Measurements from ENCODE around the gene NSUN2.
"Not testable (repeated sequence)": the region's sequence is repeated elsewhere in the genome, so short reads cannot be mapped to it uniquely, and the experiment has no call there.

NSUN2 gene

DNA sequence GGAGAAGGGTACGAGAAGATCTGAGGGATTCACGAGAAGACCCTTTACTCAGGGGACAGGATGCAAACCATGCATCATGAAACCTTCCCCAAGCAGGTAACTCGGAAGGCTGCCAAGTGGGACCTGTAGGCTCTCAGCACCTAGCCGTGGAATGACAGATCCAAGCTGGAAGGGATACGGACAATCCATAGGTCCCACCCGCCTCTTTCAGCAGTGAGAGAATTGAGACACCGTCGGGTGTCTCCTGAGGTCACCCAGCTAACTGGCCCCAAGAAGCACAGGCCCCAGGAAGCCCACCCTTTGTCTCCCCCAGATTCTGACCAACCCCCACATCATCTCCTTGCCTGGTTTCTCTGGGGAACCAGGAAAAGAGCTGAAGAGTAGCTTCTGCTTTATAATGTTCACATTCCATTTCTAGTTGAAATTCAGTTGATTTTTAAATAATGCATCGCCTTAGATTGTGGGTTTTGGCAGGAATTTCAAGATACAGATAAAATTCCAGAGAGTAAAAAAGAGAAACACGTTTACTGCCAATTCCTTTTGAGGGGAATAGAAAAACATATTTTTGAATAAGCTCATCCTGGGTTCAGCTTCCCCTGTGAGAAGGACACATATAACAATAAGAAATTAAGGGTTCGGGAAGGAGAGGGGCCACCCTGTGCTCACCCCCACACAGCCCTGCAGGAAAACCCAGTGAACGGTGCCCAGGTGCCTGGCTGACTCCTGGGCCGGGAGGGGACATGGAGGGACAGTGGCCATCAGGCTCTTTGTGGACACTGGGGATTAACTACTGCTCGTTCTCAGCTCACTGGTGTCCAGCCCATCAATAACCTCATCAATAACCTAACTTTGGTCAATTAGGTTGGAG is 51.1 kb downstream of the NSUN2 start:
- DNase-seq = no peak

DNA sequence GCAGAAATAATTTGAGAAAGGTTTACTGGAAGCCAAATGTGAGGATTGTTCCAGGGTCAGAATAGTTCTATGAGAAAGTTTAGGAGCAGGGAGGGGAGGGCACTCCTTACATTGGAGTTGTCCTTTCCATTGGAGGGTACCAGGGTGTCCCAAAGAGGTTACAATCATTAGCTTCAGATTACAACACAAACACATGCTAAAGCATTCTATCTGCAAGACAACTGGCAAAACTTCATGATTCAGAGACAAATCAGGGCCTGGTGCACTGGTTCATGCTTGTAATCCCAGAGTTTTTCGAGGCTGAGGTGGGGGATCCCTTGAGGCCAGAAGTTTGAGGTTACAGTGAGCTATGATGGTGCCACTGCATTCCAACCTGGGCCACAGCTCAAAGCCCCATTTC is 51.8 kb downstream of the NSUN2 start:
- DNase-seq = no peak

DNA sequence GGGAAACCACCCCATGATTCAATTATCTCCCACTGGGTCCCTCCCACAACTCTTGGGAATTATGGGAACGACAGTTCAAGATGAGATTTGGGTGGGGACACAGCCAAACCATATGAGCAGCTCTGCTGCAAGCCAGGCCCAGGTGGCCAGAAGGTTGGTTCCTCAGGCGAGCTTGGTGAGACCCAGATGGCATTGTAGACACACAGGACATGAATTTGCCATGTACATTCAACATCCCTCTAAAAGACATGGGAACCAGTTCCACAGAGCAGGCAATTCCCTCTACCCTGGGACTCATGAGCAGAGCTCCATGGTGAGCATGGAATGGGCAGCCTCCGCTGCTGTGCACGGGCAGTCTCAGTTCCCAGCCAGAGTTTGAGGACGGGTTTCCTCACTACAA is 53.3 kb downstream of the NSUN2 start:
- no peak for DNase-seq

DNA sequence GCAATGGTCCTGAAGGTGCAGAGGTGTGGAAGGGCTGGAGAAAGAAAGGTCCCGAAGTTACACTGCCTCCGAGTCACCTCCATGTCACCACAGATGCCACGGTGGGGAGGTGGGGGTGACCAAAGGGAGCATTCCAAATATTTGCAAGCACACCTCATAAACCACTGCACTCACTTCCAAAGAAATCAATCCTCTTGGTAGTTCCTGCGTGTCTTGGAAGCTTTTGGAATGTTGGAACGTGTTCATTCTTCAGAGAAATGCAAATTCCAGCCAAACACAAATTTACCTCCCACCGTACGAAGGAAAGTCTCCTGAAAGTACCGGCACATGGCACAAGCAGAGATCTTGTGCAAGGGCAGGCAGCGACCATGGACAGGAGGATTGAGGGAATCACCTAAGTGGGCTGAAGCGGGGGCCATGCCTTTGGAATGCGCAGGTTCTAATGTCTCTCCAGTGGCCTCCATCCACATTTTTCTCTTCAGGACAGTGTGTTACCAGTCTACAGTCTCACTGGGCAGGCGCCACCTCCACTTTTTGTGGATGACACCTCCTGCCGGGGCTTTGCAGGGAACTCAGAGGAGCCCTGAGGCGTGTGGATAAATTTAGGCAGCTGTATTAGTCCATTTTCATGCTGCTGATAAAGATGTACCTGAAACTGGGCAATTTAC is 54.0 kb downstream of the NSUN2 start:
- DNase-seq = no peak

DNA sequence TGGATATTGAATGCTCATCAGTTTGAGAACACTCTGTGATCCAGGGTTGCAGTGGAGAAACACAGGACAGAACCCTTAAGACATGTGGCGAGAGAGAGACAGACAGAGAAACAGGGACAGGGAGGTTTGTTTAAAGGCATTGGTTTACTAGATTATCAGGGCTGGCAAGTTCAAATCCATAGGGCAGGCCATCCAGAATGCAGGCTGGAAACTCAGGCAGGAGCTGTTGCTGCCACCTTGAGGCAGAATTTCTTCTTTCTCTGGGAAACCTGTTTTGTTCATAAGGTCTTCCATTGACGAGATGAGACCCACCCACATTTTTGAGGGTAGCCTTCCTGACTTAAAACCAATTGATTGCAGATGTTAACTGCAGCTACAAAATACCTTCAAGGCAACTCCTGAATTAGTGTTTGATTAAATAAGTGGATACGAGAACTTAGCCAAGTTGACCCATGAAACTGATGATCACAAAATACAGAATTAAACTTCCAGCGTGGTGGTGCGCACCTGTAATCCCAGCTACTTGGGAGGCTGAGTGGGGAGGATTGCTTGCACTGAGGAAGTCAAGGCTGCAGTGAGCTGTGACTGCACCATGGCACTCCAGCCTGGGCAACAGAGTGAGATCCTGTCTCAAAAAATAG is 55.9 kb downstream of the NSUN2 start:
- DNase-seq = no peak

DNA sequence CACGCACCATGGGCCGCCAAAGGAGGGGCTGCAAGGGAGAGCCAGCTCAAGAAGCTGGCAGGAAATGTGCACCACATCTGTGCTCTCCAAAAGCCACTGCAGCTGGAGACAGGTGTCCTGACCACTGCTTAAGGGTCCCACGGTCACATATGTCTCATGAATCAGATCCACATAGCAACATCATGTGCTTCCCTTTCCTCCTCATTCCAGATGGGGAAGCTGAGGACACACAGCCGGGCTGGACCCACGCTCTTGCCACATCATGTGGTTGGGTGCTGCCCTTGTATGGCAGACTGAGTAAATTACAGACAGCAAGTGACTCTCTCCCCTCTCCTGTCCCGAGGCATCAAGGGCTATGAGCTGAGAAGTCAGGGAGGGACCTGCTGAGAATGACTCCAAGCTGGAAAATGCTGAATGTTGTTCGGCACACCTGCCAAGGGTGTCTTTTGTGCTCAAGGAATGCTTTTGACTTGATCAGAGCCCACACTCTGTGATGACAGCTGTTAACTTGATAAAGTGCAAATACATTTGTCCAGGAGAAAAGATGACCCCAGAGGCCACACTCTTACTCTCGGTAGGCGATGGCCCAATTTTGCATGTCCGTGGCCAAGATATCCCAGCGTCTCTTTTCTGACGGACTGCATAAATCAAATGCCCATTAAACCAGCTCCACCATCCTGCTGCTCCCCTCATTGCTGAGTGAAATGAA is 58.2 kb downstream of the NSUN2 start:
- no peak for DNase-seq

DNA sequence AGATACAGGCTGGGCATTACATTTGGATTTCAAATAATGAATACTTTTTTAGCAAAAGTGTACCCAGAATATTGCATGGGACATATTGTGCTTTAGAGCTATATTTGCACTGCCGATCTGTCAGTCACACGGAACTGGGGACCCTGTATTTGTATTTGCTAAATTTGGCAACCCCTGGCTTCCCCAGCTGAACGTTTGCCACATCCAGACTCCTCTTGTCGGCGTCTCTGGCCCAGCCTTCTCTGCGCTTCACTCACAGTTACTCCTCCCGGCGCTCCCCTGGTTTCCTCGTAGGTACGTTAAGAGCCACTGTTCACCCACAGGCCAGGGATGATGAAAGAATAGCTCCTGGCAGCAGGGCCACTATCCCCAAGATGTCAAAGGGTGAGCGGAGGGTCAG is 58.7 kb downstream of the NSUN2 start:
- DNase-seq = no peak

DNA sequence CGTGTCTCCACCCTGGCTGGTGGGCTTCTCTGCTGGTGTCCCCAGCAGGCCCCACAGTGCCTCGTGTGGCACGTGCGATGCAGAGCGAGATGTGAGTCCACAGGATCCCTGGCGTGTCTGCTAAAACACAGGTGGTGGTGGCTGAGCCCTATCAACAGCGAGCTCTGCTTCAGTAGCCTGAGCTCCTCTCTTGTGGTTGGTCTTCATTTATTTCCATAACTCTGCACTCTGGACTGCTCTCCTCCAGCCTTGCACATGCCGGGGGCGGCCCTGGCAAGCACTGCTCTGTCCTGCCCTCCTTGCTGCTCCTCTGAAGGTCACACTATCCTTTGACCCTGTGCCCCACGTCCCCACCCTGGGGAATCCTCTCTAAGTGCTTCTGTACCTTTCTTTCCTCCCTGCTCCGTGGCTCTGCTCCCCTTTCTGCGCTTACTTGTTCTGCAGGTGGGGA is 59.2 kb downstream of the NSUN2 start:
- DNase-seq = no peak

DNA sequence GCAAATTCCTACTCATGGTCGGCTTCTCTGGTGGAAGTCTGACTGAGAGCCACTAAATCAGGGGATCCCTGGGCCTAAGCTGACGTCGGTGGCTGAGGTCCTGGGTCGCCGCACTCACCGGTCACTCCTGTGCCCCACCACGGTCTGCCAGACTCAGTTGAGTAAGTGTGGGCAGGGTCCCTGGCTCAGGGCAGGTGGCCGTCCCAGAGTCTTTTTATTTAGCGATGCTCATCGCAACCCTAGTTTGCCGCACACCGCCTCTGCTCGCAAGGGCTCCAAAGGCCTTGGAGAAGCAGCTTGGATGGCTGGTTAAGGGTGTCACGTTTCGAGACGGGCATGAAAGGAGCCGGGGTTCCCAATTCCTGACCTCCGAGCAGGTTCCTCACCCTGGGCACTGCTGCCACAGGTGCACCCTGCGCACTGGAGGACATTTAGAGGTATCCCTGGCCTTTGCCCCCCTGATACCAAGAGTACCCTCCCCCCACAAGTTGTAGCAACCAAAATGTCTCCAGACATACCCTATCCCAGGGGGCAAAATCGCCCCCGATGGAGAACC is 59.9 kb downstream of the NSUN2 start:
- no peak for DNase-seq

DNA sequence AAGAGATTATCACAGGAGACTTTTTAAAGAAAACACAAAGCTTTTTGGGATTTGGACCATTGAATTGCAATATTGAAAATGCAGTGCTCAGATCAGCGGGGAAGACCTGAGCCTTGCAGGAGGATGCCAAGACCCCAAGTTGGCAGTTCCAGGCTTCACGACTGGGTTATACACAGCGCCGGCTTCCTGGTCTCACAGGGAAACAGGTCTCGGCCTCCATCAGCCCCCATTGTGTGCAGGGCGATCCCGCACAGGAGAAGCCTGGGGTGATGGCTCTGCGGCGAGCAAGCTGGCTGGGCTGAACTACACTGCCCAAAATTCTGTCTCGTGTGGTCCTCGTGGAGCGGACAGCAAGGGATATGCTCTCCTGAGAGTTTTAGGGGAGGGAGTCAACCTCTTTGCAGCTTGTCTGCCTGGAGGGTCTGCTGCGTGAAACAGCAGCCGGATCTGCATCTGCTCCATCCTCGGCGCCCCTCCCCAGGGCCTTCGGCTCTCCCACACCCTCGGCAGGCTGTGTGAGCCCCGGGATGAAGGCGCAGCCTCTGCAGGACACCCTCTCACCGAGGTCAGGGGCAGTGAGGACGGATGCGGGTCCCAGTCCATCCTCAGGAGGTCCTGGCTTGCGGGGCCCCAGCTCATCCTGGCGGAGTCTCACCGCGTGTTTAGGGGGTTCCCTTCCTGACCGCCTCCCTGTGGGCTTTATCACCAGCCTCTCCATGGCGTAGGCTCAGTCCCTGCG is 60.6 kb downstream of the NSUN2 start:
- DNase-seq = no peak

DNA sequence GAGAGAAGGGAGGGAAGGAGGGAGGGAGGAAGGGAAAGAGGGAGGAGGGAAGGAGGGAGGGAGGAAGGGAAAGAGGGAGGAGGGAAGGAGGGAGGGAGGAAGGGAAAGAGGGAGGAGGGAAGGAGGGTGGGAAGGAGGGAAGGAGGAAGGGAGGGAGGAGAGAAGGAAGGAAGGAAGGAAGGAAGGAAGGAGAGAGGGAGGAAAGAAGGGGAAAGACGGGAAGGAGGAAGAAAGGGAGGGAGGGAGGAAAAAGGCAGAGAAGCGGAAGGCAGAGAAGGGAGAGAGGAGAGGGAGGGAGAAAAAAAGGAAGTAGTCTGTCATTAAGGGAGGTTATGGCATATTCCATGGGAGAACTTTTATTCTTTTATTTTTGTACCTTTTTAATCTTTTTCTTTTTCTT is 61.2 kb downstream of the NSUN2 start:
- DNase-seq = not testable (repeated sequence)

DNA sequence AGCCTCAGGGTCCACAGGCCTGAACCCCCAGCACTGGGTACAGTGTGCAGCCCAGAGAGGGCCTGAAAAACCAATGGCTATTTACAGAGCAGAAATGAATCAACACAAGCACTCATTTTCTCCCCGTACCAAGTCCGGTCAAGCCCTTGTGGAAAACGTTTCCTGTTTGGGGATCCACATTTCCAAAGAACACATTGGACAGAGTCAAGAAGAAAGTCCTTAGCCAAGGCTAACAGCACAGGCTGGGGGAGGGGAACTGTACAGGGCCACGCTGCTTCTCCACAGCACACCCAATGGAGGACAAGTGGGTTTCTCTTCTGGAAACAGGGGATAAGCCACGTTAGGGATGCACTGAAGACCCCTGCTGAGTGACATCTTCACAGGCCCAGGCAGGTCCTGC is 62.3 kb downstream of the NSUN2 start:
- no peak for DNase-seq

DNA sequence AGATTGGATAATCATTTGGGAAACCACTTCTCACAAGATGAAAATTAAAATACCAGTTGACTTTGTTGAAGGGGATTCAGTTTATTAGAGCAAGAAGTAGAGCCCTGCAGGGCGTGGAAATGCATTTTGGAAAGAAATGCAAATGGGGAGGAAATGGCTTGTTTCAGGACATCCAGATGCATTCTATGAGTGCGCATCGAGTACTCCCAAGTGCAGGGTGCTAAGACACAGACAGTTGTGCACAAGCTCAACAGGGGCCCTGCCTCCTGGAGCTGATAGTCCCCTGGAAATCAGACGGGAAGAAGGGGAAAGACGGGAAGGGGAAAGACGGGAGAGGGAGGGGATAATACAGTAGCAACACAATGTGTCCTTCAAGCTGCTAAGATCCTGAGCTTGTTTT is 64.0 kb downstream of the NSUN2 start:
- no peak for DNase-seq

DNA sequence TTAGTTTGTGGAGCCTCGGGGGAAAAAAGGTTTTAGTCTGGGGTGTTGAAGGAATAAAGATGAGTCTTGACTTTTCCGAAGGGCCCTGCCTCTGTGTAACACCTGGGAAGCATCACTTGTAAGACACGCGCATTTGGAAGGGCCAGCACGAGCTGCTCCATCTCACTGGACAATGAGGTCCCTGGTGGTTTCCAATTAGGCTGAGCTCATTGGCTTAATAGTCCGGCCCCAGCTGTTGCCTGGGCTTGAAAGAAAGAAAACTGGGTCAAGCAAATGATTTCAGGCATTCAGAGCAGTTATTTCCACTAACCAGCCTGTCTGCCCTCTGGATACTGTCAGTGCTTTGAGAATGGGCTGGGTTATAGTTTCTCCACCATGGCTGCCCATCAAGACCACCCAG is 64.5 kb downstream of the NSUN2 start:
- DNase-seq = no peak

DNA sequence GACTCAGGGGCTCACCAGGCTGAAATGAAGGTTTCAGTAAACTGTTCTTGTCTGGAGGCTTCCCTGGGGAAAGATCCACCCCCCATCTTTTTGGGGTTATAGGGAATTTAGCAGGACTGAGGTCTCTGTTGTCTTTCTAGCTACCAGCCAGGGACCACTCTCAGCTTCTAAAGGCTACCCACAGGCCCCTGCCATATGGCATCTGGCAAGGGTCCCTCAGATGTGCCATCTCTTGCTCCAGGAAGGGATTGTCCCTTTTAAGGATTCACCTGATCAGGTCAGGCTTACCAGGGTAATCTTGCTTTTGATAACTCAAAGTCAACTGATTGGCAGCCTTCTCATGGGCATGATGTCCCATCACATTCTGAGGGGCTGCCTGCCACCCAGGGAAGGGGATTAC is 65.0 kb downstream of the NSUN2 start:
- DNase-seq = no peak

DNA sequence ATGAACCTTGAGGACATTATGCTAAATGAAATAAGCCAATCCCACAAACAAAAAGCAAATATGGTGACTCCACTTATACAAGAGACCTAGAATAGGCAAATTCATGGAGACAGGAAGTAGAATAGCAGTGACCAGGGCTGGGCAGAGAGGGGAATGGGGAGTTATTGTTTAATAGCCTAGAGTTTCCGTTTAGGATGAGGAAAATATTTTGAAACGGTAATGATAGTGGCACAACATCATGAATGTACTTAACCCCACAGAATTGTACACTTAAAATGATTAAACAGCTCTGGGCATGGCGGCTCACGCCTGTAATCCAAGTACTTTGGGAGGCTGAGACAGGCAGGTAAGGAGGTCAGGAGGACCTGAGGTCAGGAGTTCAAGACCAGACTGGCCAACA is 65.8 kb downstream of the NSUN2 start:
- DNase-seq = no peak

DNA sequence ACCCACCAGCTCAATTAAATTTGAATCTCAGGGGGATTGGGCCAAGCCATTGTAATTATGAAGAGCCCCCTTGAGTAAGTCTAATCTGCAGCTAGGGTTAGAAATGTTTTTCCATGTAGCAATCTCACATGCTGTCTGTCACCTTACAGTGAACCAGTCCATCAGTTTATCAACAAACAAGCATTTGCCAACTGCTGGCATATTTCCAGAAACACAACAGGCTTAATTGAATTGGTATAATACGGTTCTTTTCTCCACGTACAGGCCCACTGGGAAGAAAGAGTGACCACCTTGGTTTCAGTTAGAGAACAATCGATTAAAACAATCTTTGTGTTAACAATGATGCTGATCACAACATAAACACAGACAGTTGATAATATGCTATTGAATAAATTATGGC is 67.4 kb downstream of the NSUN2 start:
- no peak for DNase-seq

DNA sequence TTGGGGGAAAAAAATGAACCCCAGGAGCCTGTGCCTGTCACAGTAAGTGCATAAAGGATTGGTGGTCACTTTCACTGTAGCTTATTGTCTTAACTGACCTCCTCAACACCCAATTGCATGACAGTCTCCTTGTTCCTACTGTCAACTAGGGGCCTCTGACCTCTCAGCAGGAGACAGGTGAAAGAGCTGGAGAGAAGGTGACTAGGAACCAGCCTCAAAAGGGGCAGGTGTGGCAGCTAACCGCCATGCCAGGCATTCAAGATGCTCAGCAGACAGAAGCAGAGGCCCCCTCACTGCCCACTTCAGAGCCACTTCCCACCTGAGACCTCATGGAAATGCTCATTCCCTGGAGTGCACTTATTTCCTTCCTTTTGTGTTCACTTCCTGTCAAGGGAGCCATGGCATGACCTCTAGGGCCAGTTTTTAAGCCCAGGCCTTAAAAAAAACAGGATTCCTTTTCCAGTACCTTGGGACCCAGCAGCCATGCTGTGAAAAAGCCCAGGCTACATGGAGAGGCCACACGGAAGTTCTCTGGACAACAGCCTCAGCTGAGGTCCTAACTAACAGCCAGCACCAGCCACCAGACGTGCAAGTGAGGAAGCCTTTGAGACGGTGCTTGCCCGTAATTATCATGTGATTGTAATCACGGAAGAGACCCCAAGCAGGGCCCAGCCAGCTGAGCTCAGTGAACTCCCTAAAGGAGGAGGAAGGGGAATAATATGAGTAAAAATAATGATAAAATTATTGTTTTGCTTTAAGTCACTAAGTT is 74.9 kb downstream of the NSUN2 start:
- no peak for DNase-seq

DNA sequence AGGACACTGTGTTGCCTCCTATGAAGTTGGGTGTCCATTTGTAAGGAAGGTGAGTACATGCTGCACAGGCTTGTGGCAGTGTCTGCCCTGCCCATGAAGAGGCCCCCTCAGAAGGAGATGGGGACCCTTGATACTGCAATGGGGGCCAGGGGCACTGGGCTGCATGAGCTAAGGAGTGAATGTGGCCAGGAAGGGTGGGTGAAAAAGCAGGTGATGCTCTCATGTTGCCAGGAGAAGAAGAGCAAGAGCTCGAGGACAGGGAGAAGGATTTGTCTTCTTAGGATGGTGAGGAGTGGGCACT is 76.1 kb downstream of the NSUN2 start:
- DNase-seq = no peak

DNA sequence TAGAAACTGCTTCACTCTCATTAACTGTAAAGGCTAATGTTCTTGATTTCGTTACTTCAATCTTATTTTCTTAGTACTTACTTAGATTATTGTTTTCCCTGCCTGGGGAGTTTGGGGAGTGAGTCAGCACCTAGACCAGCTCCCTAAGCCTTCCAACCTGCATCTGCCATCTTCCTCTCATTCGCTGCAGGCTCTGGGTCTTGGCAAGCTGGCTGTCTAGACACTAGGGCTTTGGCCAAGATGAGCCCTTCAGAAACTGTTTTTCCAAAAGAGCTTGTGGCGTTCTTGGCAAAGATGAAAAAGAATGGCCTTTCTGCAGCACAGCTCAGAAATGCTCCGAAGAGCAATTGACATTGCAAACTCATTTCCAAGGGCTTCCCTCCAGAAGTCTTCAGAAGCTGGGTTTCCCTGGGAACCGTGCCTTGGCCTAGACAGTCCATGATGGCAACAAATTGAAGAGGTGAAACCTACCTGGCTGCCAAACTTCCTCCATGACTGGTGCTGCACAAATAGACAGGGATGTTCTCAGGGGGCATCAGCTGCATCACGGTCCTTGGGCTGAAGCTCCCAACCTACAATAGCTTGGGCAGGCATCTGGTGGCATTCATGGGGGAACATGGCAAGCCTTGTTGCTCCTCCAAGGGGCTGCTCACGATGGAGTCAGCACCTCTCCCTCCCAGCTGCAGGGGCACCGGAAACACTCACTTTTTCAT is 76.6 kb downstream of the NSUN2 start:
- DNase-seq = no peak

DNA sequence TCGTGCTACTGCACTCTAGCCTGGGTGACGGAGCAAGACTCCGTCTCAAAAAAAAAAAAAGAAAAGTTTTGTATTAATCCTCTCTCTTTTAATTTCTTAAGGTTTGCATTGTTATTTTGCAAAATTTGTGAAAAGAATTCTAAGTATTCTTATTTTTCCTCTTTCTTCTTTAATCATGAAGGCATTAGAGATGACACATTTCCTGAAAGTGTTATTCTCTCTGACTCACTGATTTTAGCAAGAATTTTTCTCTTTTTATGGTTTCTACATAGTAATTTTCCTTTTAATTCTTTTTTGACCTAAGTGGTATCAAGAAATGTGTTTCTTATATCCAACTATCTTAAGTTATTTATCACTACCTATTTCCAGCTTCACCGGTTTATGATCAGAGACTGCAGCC is 78.0 kb downstream of the NSUN2 start:
- no peak for DNase-seq

All from CD4-positive, alpha-beta T cell treated with Interleukin-4 for 4 hours (primary cell).